Stimulated activated naive B cell treated with anti-CD40 and anti-IgM and Interleukin-4, amounts not matched to agents 10 μg/mL and 1 μg/mL and 100 μg/mL, for 72 hours (primary cell): Measurements from ENCODE around the gene COG2.
A peak's percentile ranks its signal among the peaks of the same experiment; 100 is the strongest.

Experiments
- ATAC-seq, 2 donors: fragments of 150-1000 bp; cut with Tn5 transposase; replicated peaks; 2 replicates each; pipeline ENCODE4 v1.10.0; 2021; ENCODE audit warnings: moderate library complexity in 1 of 2
- DNase-seq: peaks from one replicate; pipeline ENCODE4 v3.0.0; 2021
- H3K27ac Mint-ChIP-seq: one replicate; pipeline ENCODE4 v1.8.0; 2022; ENCODE audit warnings: mild to moderate bottlenecking, mixed read lengths
- H3K27me3 Mint-ChIP-seq, 2 donors: one replicate each; pipeline ENCODE4 v1.8.0; 2022; ENCODE audit warnings: mixed read lengths in 2 of 2
- H3K36me3 Mint-ChIP-seq, 2 donors: one replicate each; pipeline ENCODE4 v1.8.0; 2022; ENCODE audit warnings: mixed read lengths in 2 of 2, mild to moderate bottlenecking in 1 of 2
- H3K4me1 Mint-ChIP-seq, 2 donors: one replicate each; pipeline ENCODE4 v1.8.0; 2022; ENCODE audit warnings: mixed read lengths in 2 of 2, mild to moderate bottlenecking in 1 of 2
- H3K4me3 Mint-ChIP-seq, 2 donors: one replicate each; pipeline ENCODE4 v1.8.0; 2022; ENCODE audit warnings: mild to moderate bottlenecking in 2 of 2, mixed read lengths in 2 of 2, moderate library complexity in 1 of 2
- H3K9me3 Mint-ChIP-seq, 2 donors: one replicate each; pipeline ENCODE4 v1.8.0; 2022; ENCODE audit warnings: mixed read lengths in 2 of 2, mild to moderate bottlenecking in 1 of 2

COG2 gene

GRCh38 chr1:230614121-230614520 lies 28.2 kb upstream of the COG2 start:
- no peak overlapping the region for H3K27ac Mint-ChIP-seq
- DNase-seq = no peak
- no peaks in the 10 kb centered on the region for H3K4me1 Mint-ChIP-seq
- no peaks in the 10 kb centered on the region for H3K9me3 Mint-ChIP-seq
- no peak overlapping the region for H3K4me3 Mint-ChIP-seq
- H3K36me3 Mint-ChIP-seq = no peaks in the 10 kb centered on the region
- peaks cover 21 to 41% of the 10 kb centered on the region in 2 donors for H3K27me3 Mint-ChIP-seq
- no peak for ATAC-seq

- DNase-seq (no peak), ATAC-seq (no peak)
- H3K27ac Mint-ChIP-seq = no peak overlapping the region
- H3K27me3 Mint-ChIP-seq = peaks cover 15 to 44% of the 10 kb centered on the region in 2 donors
- H3K4me3 Mint-ChIP-seq = no peak overlapping the region
- no peaks in the 10 kb centered on the region for H3K36me3 Mint-ChIP-seq
- no peaks in the 10 kb centered on the region for H3K9me3 Mint-ChIP-seq
- H3K4me1 Mint-ChIP-seq = no peaks in the 10 kb centered on the region
These were observed 23.7 kb upstream of the COG2 start for GRCh38 chr1:230618537-230618936.

GRCh38 chr1:230620649-230621323 lies 21.5 kb upstream of the COG2 start:
- no peaks in the 10 kb centered on the region for H3K36me3 Mint-ChIP-seq
- peaks cover 32 to 49% of the 10 kb centered on the region in 2 donors for H3K27me3 Mint-ChIP-seq
- H3K4me1 Mint-ChIP-seq = no peaks in the 10 kb centered on the region
- H3K4me3 Mint-ChIP-seq = no peak overlapping the region
- H3K9me3 Mint-ChIP-seq = no peaks in the 10 kb centered on the region
- ATAC-seq (no peak), DNase-seq (no peak)
- no peak overlapping the region for H3K27ac Mint-ChIP-seq

GRCh38 chr1:230621324-230622030 lies 20.8 kb upstream of the COG2 start:
- ATAC-seq = no peak
- Mint-ChIP-seq H3K36me3 (no peaks in the 10 kb centered on the region), H3K9me3 (no peaks in the 10 kb centered on the region), H3K27me3 (peaks cover 30 to 47% of the 10 kb centered on the region in 2 donors), H3K4me3 (no peak overlapping the region), H3K27ac (no peak overlapping the region), H3K4me1 (no peaks in the 10 kb centered on the region)
- DNase-seq = no peak

GRCh38 chr1:230622151-230622550 lies 20.1 kb upstream of the COG2 start:
- DNase-seq (no peak), ATAC-seq (no peak)
- Mint-ChIP-seq H3K9me3 (no peaks in the 10 kb centered on the region), H3K27ac (no peak overlapping the region), H3K4me1 (no peaks in the 10 kb centered on the region), H3K4me3 (no peak overlapping the region), H3K27me3 (peaks cover 30 to 51% of the 10 kb centered on the region in 2 donors), H3K36me3 (no peaks in the 10 kb centered on the region)

GRCh38 chr1:230624097-230624713 lies 18.1 kb upstream of the COG2 start:
- ATAC-seq (no peak), DNase-seq (no peak)
- H3K9me3 Mint-ChIP-seq = no peaks in the 10 kb centered on the region
- H3K4me3 Mint-ChIP-seq = no peak overlapping the region
- H3K27me3 Mint-ChIP-seq = peaks cover 25 to 43% of the 10 kb centered on the region in 2 donors
- no peaks in the 10 kb centered on the region for H3K4me1 Mint-ChIP-seq
- H3K36me3 Mint-ChIP-seq = no peaks in the 10 kb centered on the region
- no peak overlapping the region for H3K27ac Mint-ChIP-seq

- ATAC-seq (no peak), DNase-seq (no peak)
- no peaks in the 10 kb centered on the region for H3K36me3 Mint-ChIP-seq
- no peaks in the 10 kb centered on the region for H3K9me3 Mint-ChIP-seq
- H3K4me1 Mint-ChIP-seq = no peaks in the 10 kb centered on the region
- peaks cover 20 to 26% of the 10 kb centered on the region in 2 donors for H3K27me3 Mint-ChIP-seq
- H3K4me3 Mint-ChIP-seq = no peak overlapping the region
- no peak overlapping the region for H3K27ac Mint-ChIP-seq
These were observed 16.0 kb upstream of the COG2 start for GRCh38 chr1:230626232-230626631.

- no peak for ATAC-seq
- Mint-ChIP-seq H3K27me3 (peaks cover 20 to 26% of the 10 kb centered on the region in 2 donors), H3K36me3 (no peaks in the 10 kb centered on the region), H3K4me3 (no peak overlapping the region), H3K27ac (no peak overlapping the region), H3K9me3 (no peaks in the 10 kb centered on the region), H3K4me1 (no peaks in the 10 kb centered on the region)
- no peak for DNase-seq
These were observed 14.5 kb upstream of the COG2 start for GRCh38 chr1:230627767-230628166.

- DNase-seq (no peak), ATAC-seq (no peak)
- H3K27me3 Mint-ChIP-seq = peaks cover 11 to 16% of the 10 kb centered on the region in 2 donors
- H3K4me3 Mint-ChIP-seq = no peak overlapping the region
- H3K27ac Mint-ChIP-seq = no peak overlapping the region
- H3K9me3 Mint-ChIP-seq = no peaks in the 10 kb centered on the region
- H3K36me3 Mint-ChIP-seq = no peaks in the 10 kb centered on the region
- no peaks in the 10 kb centered on the region for H3K4me1 Mint-ChIP-seq
These were observed 12.8 kb upstream of the COG2 start for GRCh38 chr1:230629511-230629910.

- ATAC-seq = no peak
- H3K27me3 Mint-ChIP-seq = peaks cover 5 to 11% of the 10 kb centered on the region in 2 donors
- DNase-seq = no peak
- H3K36me3 Mint-ChIP-seq = no peaks in the 10 kb centered on the region
- H3K4me3 Mint-ChIP-seq = no peak overlapping the region
- no peak overlapping the region for H3K27ac Mint-ChIP-seq
- H3K4me1 Mint-ChIP-seq = no peaks in the 10 kb centered on the region
- no peaks in the 10 kb centered on the region for H3K9me3 Mint-ChIP-seq
These were observed 10.8 kb upstream of the COG2 start for GRCh38 chr1:230631477-230631876.

GRCh38 chr1:230632273-230632873 lies 9.9 kb upstream of the COG2 start:
- ATAC-seq (peak; percentile 63 to 77), DNase-seq (no peak)
- Mint-ChIP-seq H3K27me3 (peaks cover 12 to 16% of the 10 kb centered on the region in 2 donors), H3K36me3 (no peaks in the 10 kb centered on the region), H3K4me3 (no peak overlapping the region), H3K4me1 (no peaks in the 10 kb centered on the region), H3K27ac (no peak overlapping the region), H3K9me3 (no peaks in the 10 kb centered on the region)

GRCh38 chr1:230633469-230633868 lies 8.8 kb upstream of the COG2 start:
- DNase-seq (no peak), ATAC-seq (no peak)
- no peaks in the 10 kb centered on the region for H3K4me1 Mint-ChIP-seq
- H3K27ac Mint-ChIP-seq = no peak overlapping the region
- H3K36me3 Mint-ChIP-seq = no peaks in the 10 kb centered on the region
- H3K9me3 Mint-ChIP-seq = no peaks in the 10 kb centered on the region
- no peak overlapping the region for H3K4me3 Mint-ChIP-seq
- H3K27me3 Mint-ChIP-seq = peaks cover 18 to 22% of the 10 kb centered on the region in 2 donors

- Mint-ChIP-seq H3K27ac (no peak overlapping the region), H3K4me3 (no peak overlapping the region), H3K27me3 (peaks cover 24 to 30% of the 10 kb centered on the region in 2 donors), H3K4me1 (no peaks in the 10 kb centered on the region), H3K9me3 (no peaks in the 10 kb centered on the region), H3K36me3 (no peaks in the 10 kb centered on the region)
- ATAC-seq = no peak
- no peak for DNase-seq
These were observed 7.9 kb upstream of the COG2 start for GRCh38 chr1:230634384-230634783.

GRCh38 chr1:230636575-230637148 lies 5.6 kb upstream of the COG2 start:
- Mint-ChIP-seq H3K4me3 (no peak overlapping the region), H3K27ac (no peak overlapping the region), H3K36me3 (no peaks in the 10 kb centered on the region), H3K9me3 (no peaks in the 10 kb centered on the region), H3K27me3 (peaks cover 30 to 36% of the 10 kb centered on the region in 2 donors), H3K4me1 (peaks cover 4 to 6% of the 10 kb centered on the region in 2 donors)
- no peak for DNase-seq
- peak in 1 of 2 donors; percentile 7 for ATAC-seq
